ENCODE measurements around the gene LANCL2.

LANCL2 gene

DNA sequence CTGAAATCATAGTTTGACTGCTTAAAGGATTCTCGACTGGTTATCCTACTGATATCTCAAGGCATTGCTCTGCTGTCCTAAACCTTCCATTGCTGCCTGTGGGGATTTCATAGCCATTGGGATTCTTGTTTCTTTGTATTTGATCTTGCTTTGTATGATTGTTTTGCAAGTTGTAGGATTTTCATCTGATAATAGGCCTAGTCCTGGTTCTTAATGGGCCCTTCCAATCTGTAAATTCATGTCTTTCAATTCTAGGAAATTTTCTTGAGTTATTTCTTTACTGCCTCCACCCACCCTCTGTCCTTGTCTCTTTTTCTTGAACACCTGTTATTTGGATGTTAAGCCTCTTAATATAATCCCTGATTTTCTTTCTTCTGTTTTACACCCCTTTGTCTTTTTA is 72.2 kb downstream of the LANCL2 start:
- no peak for DNase-seq (ENCODE audit: low read depth, low spot score)

DNA sequence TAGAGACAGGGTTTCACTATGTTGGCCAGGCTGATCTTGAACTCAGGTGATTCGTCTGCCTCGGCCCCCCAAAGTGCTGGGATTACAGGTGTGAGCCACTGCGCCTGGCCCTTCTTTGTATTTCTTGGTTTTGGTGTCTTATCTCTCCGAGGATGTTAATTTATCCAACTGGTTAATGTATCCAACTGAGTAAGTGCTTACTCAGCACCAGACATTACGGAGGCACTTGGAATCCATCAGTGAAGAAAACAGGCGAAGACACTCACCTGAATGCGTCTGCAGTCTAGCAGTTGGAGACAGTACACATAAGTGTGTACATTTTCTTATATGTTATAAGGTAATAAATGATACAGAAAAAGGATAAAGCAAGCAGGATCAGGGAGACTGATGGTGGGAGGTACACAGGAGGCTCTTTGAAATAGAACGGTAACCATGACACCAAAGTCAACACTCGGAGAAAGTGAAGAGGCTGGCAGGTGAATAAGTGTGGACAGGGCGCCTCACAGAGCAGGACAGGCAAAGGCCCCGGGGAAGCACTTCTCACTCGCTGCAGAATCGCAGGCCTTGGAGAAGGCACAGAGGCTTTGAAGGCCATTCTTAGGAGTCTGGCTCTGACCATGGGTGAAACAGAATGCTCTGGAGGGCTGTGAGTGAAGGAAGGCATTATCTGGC is 73.1 kb downstream of the LANCL2 start:
- DNase-seq (ENCODE audit: low read depth, low spot score) = no peak

GRCh38 chr7:55438757-55439525 is 73.8 kb downstream of the LANCL2 start:
- DNase-seq (ENCODE audit: low read depth, low spot score) = peak; percentile 59

DNA sequence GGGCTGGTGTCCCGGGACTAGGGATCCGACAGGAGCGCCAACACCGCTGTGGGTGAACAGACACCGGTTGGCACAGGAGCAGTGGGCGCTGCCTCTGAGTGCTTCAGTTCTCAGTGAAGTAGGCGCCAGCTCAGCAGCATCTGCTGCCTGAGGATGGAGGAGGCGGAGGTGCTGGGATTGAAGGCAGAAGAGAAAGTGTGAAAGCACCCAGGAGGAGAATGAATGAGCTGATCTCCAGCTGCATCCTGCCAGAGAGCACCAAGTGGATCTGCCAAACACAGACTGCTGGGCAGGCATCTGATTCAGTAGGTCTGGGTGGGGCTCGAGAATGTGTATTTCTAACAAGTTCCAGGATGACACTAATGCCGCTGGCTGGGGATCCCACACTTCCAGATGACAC is 74.5 kb downstream of the LANCL2 start:
- DNase-seq (ENCODE audit: low read depth, low spot score) = peak; percentile 33

GRCh38 chr7:55440040-55440690 is 75.0 kb downstream of the LANCL2 start:
- no peak for DNase-seq (ENCODE audit: low read depth, low spot score)

DNA sequence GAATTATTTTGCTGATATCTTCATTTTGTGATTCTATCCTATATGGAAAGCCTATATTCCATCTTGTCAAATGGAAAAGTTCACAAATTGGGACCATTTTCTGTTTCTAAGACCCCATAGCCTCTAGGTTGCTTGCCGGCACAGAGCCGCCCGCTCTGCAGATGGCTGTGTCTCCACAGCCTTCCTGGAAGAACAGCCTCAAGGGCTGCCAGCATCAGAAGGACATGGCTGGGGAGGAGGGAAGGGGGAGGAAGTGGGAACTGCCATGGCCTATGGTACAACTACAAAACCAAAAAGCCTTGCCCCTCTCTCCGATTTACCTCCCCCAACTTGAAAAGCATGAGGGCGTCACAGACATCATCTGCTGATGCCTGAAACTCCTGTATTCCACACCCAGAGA is 75.9 kb downstream of the LANCL2 start:
- no peak for DNase-seq (ENCODE audit: low read depth, low spot score)

DNA sequence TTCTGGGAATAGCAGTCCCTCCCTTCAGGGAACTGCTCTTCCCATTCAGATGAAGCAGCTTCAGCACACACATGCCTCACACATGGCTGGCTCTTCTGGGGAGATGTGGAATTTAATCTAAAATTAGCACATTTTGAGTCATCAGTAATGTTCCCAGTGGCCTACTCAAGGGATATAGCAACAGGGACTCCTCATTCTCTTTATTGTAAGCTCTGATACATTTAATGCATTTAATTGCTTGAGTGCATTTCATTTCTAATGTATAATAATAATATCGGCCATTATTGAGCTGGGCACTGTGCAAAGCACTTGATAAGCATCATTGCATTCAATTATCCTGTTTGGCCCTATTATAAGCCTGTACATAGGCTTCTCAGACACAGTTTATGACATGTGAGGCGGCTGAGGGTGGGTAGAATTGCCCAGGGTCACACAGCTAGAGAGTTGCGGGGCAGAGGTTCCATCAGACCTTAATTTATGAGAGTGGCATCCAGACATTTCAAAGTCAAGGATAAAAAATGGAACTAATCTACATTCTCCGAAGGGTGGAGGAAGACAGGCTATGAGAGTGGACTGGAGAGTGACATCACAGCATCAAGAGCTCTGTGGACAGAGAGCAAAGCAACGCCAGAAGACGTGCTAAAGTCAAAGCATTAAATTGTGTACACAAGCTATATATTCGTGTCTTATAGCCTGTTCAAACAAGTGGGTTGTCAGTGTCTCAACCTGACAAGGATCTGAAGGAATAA is 76.8 kb downstream of the LANCL2 start:
- DNase-seq (ENCODE audit: low read depth, low spot score) = peak; percentile 52

DNA sequence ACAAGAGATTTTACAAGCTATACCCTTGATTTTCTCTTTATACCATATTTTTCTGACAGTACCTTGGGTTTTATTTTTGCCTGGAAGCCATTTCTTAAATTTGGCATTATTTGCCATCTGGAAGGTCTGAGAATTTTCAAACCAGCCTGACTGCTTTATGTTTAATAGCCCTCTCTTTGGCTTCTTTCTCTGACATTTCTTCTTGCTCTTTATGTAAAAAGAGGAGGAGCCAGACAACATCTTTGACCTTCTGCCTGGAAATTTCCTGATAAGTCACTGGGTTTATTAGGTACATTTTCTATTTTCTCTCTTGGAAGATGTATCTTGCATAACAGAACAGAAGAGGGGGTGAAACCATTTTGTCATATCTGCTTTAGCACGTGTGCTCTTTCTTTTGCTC is 79.6 kb downstream of the LANCL2 start:
- DNase-seq (ENCODE audit: low read depth, low spot score) = no peak

DNA sequence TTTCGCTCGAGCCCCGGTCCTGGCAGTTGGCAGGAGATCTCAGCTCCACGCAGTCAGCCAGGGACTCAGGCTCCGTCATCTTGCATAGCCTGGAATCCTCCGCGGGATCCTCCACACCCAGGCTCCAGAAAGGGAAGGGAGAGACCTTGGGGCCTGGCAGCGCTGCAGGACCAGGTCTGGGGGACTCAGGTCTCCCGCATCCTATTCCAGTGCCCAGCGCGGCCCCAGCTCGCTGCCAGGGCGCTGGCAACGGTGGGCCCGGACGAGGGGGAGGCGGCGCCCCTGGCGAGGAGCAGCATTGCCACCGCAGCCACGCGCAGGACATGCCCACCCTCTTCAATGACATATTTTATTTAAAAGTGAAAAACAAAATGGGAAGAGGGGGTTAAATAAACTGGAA is 83.4 kb downstream of the LANCL2 start:
- no peak for DNase-seq (ENCODE audit: low read depth, low spot score)

GRCh38 chr7:55449205-55449991 is 84.3 kb downstream of the LANCL2 start:
- DNase-seq (ENCODE audit: low read depth, low spot score) = no peak

DNA sequence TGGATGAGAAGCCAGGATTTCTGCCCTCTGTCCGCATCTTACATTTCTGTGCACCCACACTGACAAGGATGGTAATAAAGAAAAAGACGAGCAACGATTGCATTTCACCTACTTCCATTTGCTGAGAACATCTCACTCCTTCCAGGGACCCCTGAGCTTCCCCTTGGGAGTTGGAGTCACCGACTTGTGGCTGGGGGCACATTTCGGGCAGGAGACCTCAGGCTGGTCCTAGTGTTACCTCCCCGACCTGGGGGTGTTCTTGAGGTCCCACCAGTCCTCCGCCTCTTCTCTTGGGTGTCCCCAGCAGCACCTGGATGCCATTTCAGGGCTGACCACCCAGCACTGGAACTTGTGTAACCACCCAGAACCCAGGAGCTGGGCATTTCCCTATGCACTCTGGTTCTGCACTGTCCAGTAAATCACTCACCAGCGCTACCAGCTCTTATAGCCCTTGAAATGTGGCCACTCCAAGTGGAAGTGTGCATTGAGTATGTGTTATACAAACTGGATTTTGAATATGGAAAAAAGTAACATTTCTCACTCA is 84.9 kb downstream of the LANCL2 start:
- DNase-seq (ENCODE audit: low read depth, low spot score) = no peak

GRCh38 chr7:55452971-55453370 is 87.8 kb downstream of the LANCL2 start:
- no peak for DNase-seq (ENCODE audit: low read depth, low spot score)

DNA sequence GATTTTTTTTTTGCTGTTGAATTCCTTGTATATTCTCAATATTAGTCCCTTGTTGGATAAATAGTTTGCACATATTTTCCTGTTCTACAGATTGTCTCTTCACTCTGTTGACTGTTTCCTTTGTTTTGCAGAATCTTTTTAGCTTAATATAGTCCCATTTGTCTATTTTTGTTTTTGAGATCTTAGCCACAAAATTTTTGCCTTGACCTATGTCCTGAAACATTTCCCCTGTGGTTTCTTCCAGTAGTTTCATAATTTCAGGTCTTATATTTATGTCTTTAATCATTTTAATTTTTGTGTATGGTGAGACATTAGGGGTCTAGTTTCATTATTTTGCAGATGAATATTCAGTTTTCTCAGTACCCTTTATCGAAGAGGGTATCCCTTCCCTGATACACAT is 92.7 kb downstream of the LANCL2 start:
- DNase-seq (ENCODE audit: low read depth, low spot score) = no peak

DNA sequence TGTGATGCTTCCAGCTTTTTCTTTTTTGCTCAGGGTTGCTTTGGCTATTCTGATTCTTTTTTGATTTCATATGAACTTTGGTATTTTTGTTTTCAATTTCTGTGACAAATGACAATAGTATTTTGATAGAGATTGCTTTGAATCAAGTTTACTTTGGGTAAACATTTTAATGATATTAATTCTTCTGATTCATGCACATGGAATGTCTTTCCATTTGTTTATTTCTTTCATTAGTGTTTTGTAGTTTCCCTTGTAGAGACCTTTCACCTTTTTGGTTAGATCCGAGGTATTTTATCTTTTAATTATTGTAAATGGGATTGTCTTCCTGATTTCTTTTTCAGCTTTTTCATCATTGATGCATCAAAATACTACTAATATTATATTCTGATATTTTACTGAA is 93.2 kb downstream of the LANCL2 start:
- DNase-seq (ENCODE audit: low read depth, low spot score) = no peak

DNA sequence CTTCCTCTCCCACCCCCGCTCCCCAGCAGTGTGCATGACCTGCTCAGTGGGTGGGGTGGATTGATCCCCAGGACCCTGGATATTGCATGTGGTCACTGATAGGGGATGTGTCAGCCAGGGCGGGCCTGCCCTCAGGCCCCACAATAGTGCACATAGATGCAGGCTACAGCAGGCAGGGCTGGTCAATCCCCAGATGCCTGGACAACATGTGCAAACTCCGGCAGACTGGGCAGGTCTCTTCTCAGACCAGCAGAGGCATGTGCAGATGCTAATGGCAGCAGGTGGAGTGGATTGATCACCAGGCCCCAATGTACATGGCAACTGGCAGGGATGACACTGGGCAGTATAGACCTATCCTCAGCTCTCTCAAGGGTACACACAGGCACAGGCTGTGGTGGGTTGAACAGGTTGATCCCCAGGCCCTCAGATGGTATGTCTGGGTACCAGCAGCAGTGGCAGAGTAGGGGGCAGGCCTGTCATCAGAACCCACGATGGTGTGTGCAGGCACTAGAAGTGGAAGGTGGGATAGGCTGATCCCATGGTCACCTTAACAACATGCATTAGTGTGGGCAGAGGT is 98.6 kb downstream of the LANCL2 start:
- no peak for DNase-seq (ENCODE audit: low read depth, low spot score)

DNA sequence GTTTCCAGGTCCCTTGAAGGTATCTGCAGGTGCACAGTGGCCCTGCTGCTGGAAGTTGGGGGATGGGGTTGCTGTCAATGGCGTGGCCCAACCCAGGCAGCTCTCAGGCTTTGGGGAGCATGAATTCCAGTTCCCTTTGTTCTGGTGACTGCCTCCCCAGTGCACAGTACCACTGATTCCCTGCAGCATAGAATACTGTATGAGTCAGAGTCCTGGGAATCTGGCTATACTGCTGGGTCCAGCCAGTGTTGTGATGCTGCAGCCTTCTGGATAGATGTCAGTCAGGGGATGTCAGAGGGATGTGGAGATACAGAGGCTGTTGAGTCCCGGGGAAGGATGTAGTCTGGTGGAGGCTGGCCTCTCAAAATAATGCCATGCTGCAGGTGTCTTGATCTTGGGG is 99.3 kb downstream of the LANCL2 start:
- peak; percentile 53 for DNase-seq (ENCODE audit: low read depth, low spot score)

DNA sequence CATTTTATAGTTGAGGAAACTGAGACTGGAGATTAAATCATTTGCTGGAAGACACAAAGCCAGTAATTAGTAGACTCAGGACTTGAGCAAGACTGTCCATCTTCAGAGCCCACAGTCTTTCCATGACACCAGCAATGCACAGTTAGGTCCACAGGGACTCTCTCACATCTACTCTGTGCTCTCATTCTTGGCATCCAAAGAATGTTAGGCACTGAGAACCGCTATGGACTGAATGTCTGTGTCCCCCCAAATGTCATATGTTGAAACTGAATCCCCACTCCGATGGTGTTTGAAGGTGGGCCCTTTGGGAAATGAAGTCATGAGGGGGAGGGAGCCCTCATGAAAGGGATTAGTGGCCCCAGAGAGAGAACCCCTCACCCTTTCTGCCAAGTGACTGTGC is 100.6 kb downstream of the LANCL2 start:
- no peak for DNase-seq (ENCODE audit: low read depth, low spot score)

GRCh38 chr7:55467047-55467593 is 102.0 kb downstream of the LANCL2 start:
- DNase-seq (ENCODE audit: low read depth, low spot score) = no peak

- DNase-seq (ENCODE audit: low read depth, low spot score) = no peak
Observed at GRCh38 chr7:55468495-55468894, 103.4 kb downstream of the LANCL2 start.

DNA sequence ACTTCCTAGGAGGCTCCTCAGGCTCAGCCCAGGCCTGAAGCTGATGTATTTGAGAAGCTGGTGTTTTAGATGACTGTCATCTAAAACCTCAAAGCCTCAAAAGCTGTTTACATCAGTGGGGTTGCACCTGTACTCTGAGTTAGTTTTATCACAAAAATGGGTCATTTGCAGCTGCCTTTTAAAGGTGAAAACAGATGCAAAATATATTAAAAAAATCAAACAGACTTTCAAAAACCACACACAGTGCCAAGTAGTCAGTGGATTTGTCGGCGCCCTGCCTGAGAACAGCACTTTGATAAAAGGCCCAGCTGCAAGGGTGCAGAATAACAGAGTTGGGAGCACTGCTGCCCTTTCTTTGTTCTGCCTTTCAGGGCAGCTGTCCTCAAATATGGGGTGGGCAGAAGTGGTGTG is 104.1 kb downstream of the LANCL2 start:
- no peak for DNase-seq (ENCODE audit: low read depth, low spot score)

All from astrocyte of the hippocampus (primary cell).